Measurements from ENCODE around the gene MYBL2. TPM values are rescaled to one million over a fixed set of nuclear protein-coding genes. Genes with fewer than 3 reads are reported as not detected.

The MYBL2 gene
- total and polyA plus RNA-seq, 4 donors: 1.6 to 30.9 (median 1.9) TPM; not detected in 1

DNA sequence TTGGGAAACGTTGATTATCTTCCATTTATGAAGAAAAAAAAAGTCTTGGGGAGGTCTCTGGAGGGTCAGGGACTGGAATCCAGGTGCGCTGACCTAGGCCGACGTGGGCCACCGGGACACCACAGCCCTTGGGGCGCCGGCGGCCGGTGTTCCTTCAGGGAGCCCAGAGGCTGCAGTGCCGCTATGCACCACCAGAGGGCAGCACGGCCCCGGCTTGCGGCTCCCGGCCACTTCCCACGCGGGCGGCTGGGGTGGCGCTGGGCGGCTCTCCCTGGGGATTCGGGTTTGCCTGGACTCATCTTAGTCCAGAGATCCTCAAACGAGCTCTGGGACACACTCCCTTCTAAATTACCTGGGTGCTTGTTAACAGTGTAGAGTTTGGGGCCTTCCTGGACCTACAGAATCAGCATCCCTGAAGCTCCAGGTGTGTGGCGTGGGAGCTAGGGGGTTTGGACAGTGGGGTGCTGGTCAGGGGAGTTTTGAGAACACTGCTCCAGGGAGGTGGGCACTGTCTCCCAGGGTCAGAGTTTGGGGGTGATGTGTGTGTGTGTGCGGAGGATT is 82.9 kb downstream of the MYBL2 start:
- Histone ChIP-seq H3K27ac (ENCODE audit: low read depth in 1 of 2, low read length in 2 of 2) (no peak overlapping the region), H3K4me3 (ENCODE audit: low read depth in 1 of 3, low read length in 3 of 3) (no peak overlapping the region), H3K36me3 (ENCODE audit: control insufficient read depth in 4 of 4, insufficient read depth in 3 of 4, low read depth in 1 of 4, low read length in 3 of 4) (no peaks in the 10 kb centered on the region), H3K9ac (ENCODE audit: low read depth in 1 of 2, low read length in 2 of 2) (no peak overlapping the region), H3K4me1 (ENCODE audit: control insufficient read depth in 4 of 4, insufficient read depth in 4 of 4, low read length in 3 of 4) (no peaks in the 10 kb centered on the region), H3K9me3 (ENCODE audit: control insufficient read depth in 4 of 4, low read length in 3 of 4) (no peaks in the 10 kb centered on the region), H3K27me3 (ENCODE audit: control insufficient read depth in 4 of 4, insufficient read depth in 4 of 4, low read length in 3 of 4) (peaks cover 0 to 4% (median 0%) of the 10 kb centered on the region in 4 donors)
- TF ChIP-seq, protein P1, sequence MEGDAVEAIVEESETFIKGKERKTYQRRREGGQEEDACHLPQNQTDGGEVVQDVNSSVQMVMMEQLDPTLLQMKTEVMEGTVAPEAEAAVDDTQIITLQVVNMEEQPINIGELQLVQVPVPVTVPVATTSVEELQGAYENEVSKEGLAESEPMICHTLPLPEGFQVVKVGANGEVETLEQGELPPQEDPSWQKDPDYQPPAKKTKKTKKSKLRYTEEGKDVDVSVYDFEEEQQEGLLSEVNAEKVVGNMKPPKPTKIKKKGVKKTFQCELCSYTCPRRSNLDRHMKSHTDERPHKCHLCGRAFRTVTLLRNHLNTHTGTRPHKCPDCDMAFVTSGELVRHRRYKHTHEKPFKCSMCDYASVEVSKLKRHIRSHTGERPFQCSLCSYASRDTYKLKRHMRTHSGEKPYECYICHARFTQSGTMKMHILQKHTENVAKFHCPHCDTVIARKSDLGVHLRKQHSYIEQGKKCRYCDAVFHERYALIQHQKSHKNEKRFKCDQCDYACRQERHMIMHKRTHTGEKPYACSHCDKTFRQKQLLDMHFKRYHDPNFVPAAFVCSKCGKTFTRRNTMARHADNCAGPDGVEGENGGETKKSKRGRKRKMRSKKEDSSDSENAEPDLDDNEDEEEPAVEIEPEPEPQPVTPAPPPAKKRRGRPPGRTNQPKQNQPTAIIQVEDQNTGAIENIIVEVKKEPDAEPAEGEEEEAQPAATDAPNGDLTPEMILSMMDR (IDR thresholded peaks at IDR 0.05; ENCODE audit: low read depth, low read length, missing input control): peak; percentile 98
- TF ChIP-seq RAD21 (IDR thresholded peaks at IDR 0.05): peak; percentile 95 to 98
- no peak for TF ChIP-seq HNF4G (IDR thresholded peaks at IDR 0.05)
- DNase-seq (ENCODE audit: low spot score): peak; percentile 90
- 10% methylated on average over 23 of the region's 23 CpGs for WGBS

DNA sequence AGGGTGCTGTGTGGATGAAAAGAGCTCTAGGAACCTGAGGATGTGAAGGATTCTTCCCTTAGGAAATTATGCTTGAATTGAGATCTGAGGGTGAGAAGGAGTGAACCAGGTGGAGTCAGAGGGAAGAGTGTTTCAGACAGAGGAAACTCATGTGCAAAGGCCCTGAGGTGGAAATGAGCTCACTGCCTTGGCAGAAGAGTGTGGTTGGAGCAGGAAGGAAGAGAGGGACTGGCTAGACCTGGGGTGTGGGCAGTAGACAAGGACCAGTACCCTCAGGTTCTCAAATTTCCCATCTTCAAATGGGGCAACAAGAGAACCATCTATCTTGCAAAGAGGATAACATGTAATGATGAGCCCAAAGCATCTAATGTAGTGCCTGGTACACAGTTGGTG is 83.9 kb downstream of the MYBL2 start:
- Histone ChIP-seq H3K4me3 (ENCODE audit: low read depth in 1 of 3, low read length in 3 of 3) (no peak overlapping the region), H3K27ac (ENCODE audit: low read depth in 1 of 2, low read length in 2 of 2) (no peak overlapping the region), H3K27me3 (ENCODE audit: control insufficient read depth in 4 of 4, insufficient read depth in 4 of 4, low read length in 3 of 4) (peaks cover 0 to 4% (median 0%) of the 10 kb centered on the region in 4 donors), H3K4me1 (ENCODE audit: control insufficient read depth in 4 of 4, insufficient read depth in 4 of 4, low read length in 3 of 4) (no peaks in the 10 kb centered on the region), H3K9me3 (ENCODE audit: control insufficient read depth in 4 of 4, low read length in 3 of 4) (no peaks in the 10 kb centered on the region), H3K36me3 (ENCODE audit: control insufficient read depth in 4 of 4, insufficient read depth in 3 of 4, low read depth in 1 of 4, low read length in 3 of 4) (no peaks in the 10 kb centered on the region), H3K9ac (ENCODE audit: low read depth in 1 of 2, low read length in 2 of 2) (no peak overlapping the region)
- no peak for DNase-seq (ENCODE audit: low spot score)
- TF ChIP-seq EGR1 (IDR thresholded peaks at IDR 0.05; ENCODE audit: low read depth in 2 of 2) (no peak), HNF4G (IDR thresholded peaks at IDR 0.05) (no peak)

DNA sequence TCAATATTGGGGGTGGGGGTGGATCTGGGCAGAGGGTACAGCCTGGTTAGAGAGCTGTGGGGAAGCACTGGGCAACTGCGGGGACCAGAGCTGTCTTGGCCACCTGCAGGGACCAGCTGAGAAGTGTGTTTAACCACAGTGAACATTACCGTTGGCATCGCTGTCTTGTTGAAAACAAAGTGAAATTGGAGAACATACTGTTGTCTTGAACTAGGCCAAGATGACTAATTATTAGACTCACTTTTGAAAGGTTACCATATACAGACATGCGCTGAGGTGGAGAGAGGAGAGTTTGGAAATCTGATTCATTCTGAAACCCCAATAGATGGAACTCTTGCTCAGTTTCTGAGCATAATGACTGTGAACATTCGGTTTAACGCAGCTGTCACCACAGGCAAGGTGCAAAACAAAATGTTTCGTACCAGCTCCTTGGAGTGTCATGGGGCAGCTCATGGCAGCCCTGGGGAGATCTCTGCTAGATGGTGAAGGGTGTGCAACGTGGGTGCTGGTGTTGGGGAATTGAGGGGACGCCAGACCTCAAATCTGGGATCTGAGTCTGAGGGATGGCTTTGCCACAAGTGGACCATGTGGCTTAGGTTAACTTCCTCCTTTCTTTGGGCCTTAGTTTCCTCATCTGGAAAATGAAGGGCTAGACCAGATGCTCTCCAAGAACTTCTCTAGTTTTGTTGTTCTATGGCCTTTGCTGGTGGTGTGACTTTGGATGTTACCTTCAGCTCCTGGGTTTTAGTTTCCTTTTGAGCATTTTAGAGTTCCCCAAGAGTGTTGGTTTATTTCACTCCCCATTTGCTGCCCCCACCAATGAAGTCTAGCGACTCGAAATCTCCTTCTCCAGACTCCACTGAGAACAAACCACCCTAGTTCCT is 84.5 kb downstream of the MYBL2 start:
- Histone ChIP-seq H3K9ac (ENCODE audit: low read depth in 1 of 2, low read length in 2 of 2) (no peak overlapping the region), H3K4me3 (ENCODE audit: low read depth in 1 of 3, low read length in 3 of 3) (no peak overlapping the region), H3K9me3 (ENCODE audit: control insufficient read depth in 4 of 4, low read length in 3 of 4) (no peaks in the 10 kb centered on the region), H3K27ac (ENCODE audit: low read depth in 1 of 2, low read length in 2 of 2) (no peak overlapping the region), H3K27me3 (ENCODE audit: control insufficient read depth in 4 of 4, insufficient read depth in 4 of 4, low read length in 3 of 4) (peaks cover 0 to 4% (median 0%) of the 10 kb centered on the region in 4 donors), H3K36me3 (ENCODE audit: control insufficient read depth in 4 of 4, insufficient read depth in 3 of 4, low read depth in 1 of 4, low read length in 3 of 4) (no peaks in the 10 kb centered on the region), H3K4me1 (ENCODE audit: control insufficient read depth in 4 of 4, insufficient read depth in 4 of 4, low read length in 3 of 4) (no peaks in the 10 kb centered on the region)
- no peak for DNase-seq (ENCODE audit: low spot score)
- 77% methylated on average over 11 of the region's 11 CpGs for WGBS
- TF ChIP-seq FOXA1 (IDR thresholded peaks at IDR 0.05) (no peak), JUND (IDR thresholded peaks at IDR 0.05) (no peak), HNF4A (conservative IDR thresholded peaks at IDR 0.05) (no peak), HNF4G (IDR thresholded peaks at IDR 0.05) (no peak), RXRA (IDR thresholded peaks at IDR 0.05) (no peak), EGR1 (IDR thresholded peaks at IDR 0.05; ENCODE audit: low read depth in 2 of 2) (no peak), GABPA (IDR thresholded peaks at IDR 0.05 in 1 of 2, conservative IDR thresholded peaks at IDR 0.05 in 1 of 2) (no peak), RAD21 (IDR thresholded peaks at IDR 0.05) (no peak), YY1 (IDR thresholded peaks at IDR 0.05) (no peak), TAF1 (conservative IDR thresholded peaks at IDR 0.05) (no peak)
- TF ChIP-seq, protein P2, sequence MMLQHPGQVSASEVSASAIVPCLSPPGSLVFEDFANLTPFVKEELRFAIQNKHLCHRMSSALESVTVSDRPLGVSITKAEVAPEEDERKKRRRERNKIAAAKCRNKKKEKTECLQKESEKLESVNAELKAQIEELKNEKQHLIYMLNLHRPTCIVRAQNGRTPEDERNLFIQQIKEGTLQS (IDR thresholded peaks at IDR 0.05): no peak
- TF ChIP-seq, protein P3, sequence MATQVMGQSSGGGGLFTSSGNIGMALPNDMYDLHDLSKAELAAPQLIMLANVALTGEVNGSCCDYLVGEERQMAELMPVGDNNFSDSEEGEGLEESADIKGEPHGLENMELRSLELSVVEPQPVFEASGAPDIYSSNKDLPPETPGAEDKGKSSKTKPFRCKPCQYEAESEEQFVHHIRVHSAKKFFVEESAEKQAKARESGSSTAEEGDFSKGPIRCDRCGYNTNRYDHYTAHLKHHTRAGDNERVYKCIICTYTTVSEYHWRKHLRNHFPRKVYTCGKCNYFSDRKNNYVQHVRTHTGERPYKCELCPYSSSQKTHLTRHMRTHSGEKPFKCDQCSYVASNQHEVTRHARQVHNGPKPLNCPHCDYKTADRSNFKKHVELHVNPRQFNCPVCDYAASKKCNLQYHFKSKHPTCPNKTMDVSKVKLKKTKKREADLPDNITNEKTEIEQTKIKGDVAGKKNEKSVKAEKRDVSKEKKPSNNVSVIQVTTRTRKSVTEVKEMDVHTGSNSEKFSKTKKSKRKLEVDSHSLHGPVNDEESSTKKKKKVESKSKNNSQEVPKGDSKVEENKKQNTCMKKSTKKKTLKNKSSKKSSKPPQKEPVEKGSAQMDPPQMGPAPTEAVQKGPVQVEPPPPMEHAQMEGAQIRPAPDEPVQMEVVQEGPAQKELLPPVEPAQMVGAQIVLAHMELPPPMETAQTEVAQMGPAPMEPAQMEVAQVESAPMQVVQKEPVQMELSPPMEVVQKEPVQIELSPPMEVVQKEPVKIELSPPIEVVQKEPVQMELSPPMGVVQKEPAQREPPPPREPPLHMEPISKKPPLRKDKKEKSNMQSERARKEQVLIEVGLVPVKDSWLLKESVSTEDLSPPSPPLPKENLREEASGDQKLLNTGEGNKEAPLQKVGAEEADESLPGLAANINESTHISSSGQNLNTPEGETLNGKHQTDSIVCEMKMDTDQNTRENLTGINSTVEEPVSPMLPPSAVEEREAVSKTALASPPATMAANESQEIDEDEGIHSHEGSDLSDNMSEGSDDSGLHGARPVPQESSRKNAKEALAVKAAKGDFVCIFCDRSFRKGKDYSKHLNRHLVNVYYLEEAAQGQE (IDR thresholded peaks at IDR 0.05): no peak
- TF ChIP-seq, protein P4, sequence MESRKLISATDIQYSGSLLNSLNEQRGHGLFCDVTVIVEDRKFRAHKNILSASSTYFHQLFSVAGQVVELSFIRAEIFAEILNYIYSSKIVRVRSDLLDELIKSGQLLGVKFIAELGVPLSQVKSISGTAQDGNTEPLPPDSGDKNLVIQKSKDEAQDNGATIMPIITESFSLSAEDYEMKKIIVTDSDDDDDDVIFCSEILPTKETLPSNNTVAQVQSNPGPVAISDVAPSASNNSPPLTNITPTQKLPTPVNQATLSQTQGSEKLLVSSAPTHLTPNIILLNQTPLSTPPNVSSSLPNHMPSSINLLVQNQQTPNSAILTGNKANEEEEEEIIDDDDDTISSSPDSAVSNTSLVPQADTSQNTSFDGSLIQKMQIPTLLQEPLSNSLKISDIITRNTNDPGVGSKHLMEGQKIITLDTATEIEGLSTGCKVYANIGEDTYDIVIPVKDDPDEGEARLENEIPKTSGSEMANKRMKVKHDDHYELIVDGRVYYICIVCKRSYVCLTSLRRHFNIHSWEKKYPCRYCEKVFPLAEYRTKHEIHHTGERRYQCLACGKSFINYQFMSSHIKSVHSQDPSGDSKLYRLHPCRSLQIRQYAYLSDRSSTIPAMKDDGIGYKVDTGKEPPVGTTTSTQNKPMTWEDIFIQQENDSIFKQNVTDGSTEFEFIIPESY (IDR thresholded peaks at IDR 0.05): no peak
- TF ChIP-seq, protein P5, sequence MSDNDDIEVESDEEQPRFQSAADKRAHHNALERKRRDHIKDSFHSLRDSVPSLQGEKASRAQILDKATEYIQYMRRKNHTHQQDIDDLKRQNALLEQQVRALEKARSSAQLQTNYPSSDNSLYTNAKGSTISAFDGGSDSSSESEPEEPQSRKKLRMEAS (IDR thresholded peaks at IDR 0.05): no peak
- TF ChIP-seq, protein P1 (IDR thresholded peaks at IDR 0.05; ENCODE audit: low read depth, low read length, missing input control): no peak
